Left lung (tissue), 10 donors: ENCODE data around the gene OR4M1. TPM values are rescaled to one million over a fixed set of nuclear protein-coding genes. Genes with fewer than 3 reads are reported as not detected.
"Not testable (repeated sequence)": the region's sequence is repeated elsewhere in the genome, so short reads cannot be mapped to it uniquely, and the experiment has no call there.

ENCODE experiments used
- ATAC-seq: fragments of 200-7000 bp; cut with Tn5 transposase; one replicate; pipeline ENCODE4 v1.9.1; 2020; ENCODE audit warnings: moderate library complexity
- DNase-seq, 4 donors: peaks; one replicate each; pipeline ENCODE4 v3.0.0-alpha.2; 2013 to 2020
- H3K27ac ChIP-seq, 2 donors: fragments of 200-600 bp; sonication (generic) in 1 of 2; one replicate each; pipeline versions ENCODE4 v1.5.0 to v1.8.0; 2020 to 2021
- H3K27me3 ChIP-seq, 2 donors: fragments of 200-600 bp; sonication (generic) in 1 of 2; one replicate each; pipeline versions ENCODE4 v1.5.0 to v1.8.0; 2020 to 2021
- H3K36me3 ChIP-seq, 2 donors: fragments of 200-600 bp; sonication (generic) in 1 of 2; one replicate each; pipeline versions ENCODE4 v1.5.0 to v1.8.0; 2020 to 2021
- H3K4me1 ChIP-seq, 2 donors: fragments of 200-600 bp; one replicate each; pipeline ENCODE4 v1.8.0; 2021
- H3K4me3 ChIP-seq, 2 donors: fragments of 200-600 bp; sonication (generic) in 1 of 2; one replicate each; pipeline versions ENCODE4 v1.5.0 to v1.8.0; 2020 to 2021; ENCODE audit warnings: mild to moderate bottlenecking in 1 of 2
- H3K9me3 ChIP-seq, 2 donors: fragments of 200-600 bp; sonication (generic) in 1 of 2; one replicate each; pipeline versions ENCODE4 v1.5.0 to v1.8.0; 2020 to 2021
- CTCF ChIP-seq, 2 donors: fragments of 200-600 bp; sonication (generic) in 1 of 2; IDR thresholded peaks; one replicate each; pipeline versions ENCODE4 v1.5.0 to v1.8.0; 2021; ENCODE audit warnings: antibody characterized with exemption in 2 of 2
- intact Hi-C, 2 donors: fragments of 100-400 bp; cut with DNase I; formaldehyde crosslinking; loops; one replicate each; pipeline versions ENCODE4 v1.11.2 to v1.14.2; 2022
- polyA plus RNA-seq, 6 donors: library from polyadenylated mRNA; unstranded; fragments of 120-200 nt; gene quantifications; one replicate each; pipeline ENCODE4 v1.2.1, GENCODE V29; 2013; ENCODE audit not compliant: insufficient read length in 6 of 6
- total RNA-seq, 2 donors: library from RNA; stranded (reverse); fragmentation: NEBNext Ultra II Directional; extraction: Animal tissue kit (Norgen Biotek cat#: 25700); gene quantifications; one replicate each; pipeline ENCODE4 v1.2.1, GENCODE V29; 2021
- donor health status: DM: no; HTN: yes; CAD: no.
- donor health status: DM: no; HTN: no; CAD: no.

OR4M1 gene
- total and polyA plus RNA-seq, 8 donors: not detected

- intact Hi-C loops: no loop called here
- TF ChIP-seq CTCF (IDR thresholded peaks at IDR 0.05): no peak
- H3K27ac ChIP-seq: no peak overlapping the region
- H3K4me1 ChIP-seq: no peaks in the 10 kb centered on the region
- H3K4me3 ChIP-seq: no peak overlapping the region
- H3K27me3 ChIP-seq: no peaks in the 10 kb centered on the region
- DNase-seq: no peak
- no peaks in the 10 kb centered on the region for H3K36me3 ChIP-seq
- no peak for ATAC-seq
- peaks cover 0 to 14% of the 10 kb centered on the region in 2 donors for H3K9me3 ChIP-seq
Measured at GRCh38 chr14:19771895-19772430, 1.3 kb upstream of the OR4M1 start.

DNA sequence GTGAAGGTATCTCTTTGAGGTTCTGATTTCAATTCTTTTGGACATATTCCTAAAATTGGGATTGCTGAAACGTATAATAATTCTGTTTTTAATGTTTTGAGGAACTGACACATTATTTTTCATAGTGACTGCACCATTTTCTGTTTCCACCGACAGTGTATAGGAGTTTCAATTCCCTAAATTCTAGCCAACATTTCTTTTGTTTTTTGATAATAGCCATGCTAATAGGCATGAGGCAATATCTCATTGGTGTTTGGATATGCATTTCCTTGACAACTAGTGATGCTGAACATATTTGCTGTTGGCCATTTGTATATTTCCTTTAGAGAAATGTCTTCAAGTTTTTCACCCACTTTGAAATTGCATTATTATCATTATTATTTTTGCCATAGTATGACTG is 850 bp upstream of the OR4M1 start:
- ATAC-seq, H3K27ac ChIP-seq, H3K27me3 ChIP-seq, H3K4me1 ChIP-seq, intact Hi-C loops, H3K4me3 ChIP-seq, DNase-seq, H3K36me3 ChIP-seq: not testable (repeated sequence)
- H3K9me3 ChIP-seq: peaks cover 0 to 14% of the 10 kb centered on the region in 2 donors

DNA sequence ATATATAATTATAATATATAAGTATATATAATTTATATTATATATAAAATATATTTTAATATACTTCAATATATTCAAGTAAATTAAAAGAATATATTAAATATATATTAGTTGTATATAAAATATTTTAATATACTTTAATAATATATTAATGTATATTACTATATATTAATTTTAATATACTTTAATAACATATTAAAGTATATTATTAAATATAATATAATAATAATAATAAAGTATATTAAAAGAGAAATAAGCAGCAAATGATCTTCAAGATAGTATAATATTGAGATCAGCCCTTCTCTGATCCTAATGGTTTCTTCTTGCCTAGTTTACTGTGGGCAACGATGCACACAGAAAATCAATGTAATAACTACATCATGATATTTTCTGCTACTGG is 2.3 kb downstream of the OR4M1 start:
- no peaks in the 10 kb centered on the region for H3K27me3 ChIP-seq
- DNase-seq (no peak), ATAC-seq (no peak)
- no peak overlapping the region for H3K27ac ChIP-seq
- H3K9me3 ChIP-seq: peaks cover 0 to 14% of the 10 kb centered on the region in 2 donors
- H3K36me3 ChIP-seq: no peaks in the 10 kb centered on the region
- TF ChIP-seq CTCF (IDR thresholded peaks at IDR 0.05): no peak
- H3K4me3 ChIP-seq: no peak overlapping the region
- no peaks in the 10 kb centered on the region for H3K4me1 ChIP-seq
- intact Hi-C loops: no loop called here

DNA sequence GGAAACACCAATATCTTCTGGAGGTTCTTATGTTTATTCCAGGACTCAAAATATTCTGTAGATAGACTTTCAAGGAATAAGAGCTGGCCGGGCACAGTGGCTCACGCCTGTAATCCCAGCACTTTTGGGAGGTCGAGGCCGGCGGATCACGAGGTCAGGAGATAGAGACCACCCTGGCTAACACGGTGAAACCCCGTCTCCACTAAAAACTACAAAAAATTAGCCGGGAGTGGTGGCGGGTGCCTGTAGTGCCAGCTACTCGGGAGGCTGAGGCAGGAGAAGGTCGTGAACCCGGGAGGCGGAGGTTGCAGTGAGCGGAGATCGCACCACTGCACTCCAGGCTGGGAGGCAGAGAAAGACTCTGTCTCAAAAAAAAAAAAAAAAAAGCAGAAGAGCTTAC is 12.5 kb downstream of the OR4M1 start:
- ATAC-seq, intact Hi-C loops, H3K4me1 ChIP-seq, H3K27me3 ChIP-seq, H3K27ac ChIP-seq, H3K36me3 ChIP-seq, H3K9me3 ChIP-seq, H3K4me3 ChIP-seq: not testable (repeated sequence)
- DNase-seq: peak in 1 of 4 donors; percentile 55

- H3K9me3 ChIP-seq, H3K36me3 ChIP-seq, H3K27me3 ChIP-seq, H3K4me1 ChIP-seq, ATAC-seq, H3K27ac ChIP-seq, intact Hi-C loops, H3K4me3 ChIP-seq: not testable (repeated sequence)
- peak in 1 of 4 donors; percentile 47 for DNase-seq
Measured at GRCh38 chr14:19787318-19787717, 14.0 kb downstream of the OR4M1 start.

- ATAC-seq: not testable (repeated sequence)
Measured at GRCh38 chr14:19788150-19788549, 14.8 kb downstream of the OR4M1 start.

GRCh38 chr14:19796520-19797108 is 23.3 kb downstream of the OR4M1 start:
- ATAC-seq, H3K27ac ChIP-seq, intact Hi-C loops, H3K36me3 ChIP-seq, H3K4me3 ChIP-seq, H3K4me1 ChIP-seq, H3K27me3 ChIP-seq: not testable (repeated sequence)
- peaks cover 0 to 15% of the 10 kb centered on the region in 2 donors for H3K9me3 ChIP-seq
- DNase-seq: peak in 1 of 4 donors; percentile 28

More at GRCh38 chr14:19788150-19788549, 14.8 kb downstream of the OR4M1 start:
- DNase-seq, H3K27ac ChIP-seq, intact Hi-C loops, H3K9me3 ChIP-seq, H3K27me3 ChIP-seq, H3K4me3 ChIP-seq, H3K36me3 ChIP-seq, H3K4me1 ChIP-seq: not testable (repeated sequence)

DNA sequence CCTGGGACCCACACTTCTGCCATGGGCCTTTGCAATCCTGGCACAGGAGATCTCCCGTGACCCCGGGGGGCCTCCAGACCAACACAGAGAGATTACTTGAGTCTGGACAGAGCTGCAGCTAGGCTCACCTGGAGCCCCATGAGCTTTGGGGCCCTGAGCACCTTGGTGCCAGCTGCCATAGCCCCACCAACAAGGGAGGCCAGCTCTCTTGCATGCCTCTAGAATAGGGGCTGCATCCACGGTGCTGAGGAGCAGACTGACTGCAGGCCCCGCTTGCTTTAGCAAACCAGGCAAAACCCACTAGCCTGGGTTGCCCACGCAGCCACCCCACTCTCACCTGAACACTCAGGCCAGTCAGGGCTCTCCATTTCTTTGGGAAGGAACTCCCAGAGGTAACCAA is 26.6 kb downstream of the OR4M1 start:
- no peaks in the 10 kb centered on the region for H3K27me3 ChIP-seq
- peak in 1 of 4 donors; percentile 54 for DNase-seq
- intact Hi-C loops: no loop called here
- no peak overlapping the region for H3K4me3 ChIP-seq
- H3K4me1 ChIP-seq: no peaks in the 10 kb centered on the region
- no peak for ATAC-seq
- H3K27ac ChIP-seq: no peak overlapping the region
- H3K36me3 ChIP-seq: no peaks in the 10 kb centered on the region
- TF ChIP-seq CTCF (IDR thresholded peaks at IDR 0.05): no peak
- H3K9me3 ChIP-seq: peaks cover 0 to 37% of the 10 kb centered on the region in 2 donors
